NCI-H2081 (cell line): ENCODE measurements around the gene IGSF9B.

Source experiments
- DNase-seq, 2 experiments: peaks; one replicate each; lab custom pipeline; 2025; lab: John Stamatoyannopoulos, UW

IGSF9B gene

GRCh38 chr11:133938166-133938565, 18.6 kb downstream of the IGSF9B start:
- DNase-seq = no peak

DNA sequence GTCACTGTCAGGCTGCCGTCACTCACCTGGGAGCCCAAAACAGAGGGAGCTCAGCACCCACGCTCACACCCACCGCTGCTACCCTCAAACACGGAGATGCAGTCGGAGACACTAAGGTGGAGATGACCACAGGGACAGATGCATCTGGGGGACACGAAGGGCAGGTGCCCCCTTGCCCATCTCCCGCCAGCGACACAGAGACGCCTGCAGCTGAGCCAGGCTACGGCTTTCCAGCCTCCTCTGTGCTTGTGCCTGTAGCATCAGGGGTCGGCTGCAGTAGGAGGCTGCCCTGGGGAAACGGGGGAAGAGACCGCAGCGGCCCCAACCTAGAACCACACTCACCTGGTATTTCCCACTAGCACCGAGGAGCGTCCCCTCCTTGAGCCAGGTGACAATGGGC, 19.3 kb downstream of the IGSF9B start:
- DNase-seq = no peak

DNA sequence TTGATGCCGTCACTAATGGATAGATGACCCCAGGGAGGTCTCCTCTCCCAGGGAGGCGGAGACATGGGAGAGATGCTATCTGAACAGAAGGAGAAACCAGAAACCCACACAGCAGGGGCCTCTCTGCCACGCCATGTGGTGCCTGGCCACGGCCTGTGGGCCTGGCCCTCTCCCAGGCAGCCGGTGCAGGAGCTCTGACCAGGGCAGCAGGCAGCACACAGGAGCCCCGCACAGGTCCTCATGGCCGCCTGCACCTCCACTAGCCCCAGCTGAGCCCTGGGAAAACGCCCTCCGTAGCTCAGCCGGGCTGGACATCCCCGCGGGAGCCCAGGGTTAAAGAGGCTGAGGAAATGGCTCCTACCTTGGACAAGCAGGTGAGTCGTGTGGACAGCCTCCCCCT, 19.8 kb downstream of the IGSF9B start:
- DNase-seq = no peak

DNA sequence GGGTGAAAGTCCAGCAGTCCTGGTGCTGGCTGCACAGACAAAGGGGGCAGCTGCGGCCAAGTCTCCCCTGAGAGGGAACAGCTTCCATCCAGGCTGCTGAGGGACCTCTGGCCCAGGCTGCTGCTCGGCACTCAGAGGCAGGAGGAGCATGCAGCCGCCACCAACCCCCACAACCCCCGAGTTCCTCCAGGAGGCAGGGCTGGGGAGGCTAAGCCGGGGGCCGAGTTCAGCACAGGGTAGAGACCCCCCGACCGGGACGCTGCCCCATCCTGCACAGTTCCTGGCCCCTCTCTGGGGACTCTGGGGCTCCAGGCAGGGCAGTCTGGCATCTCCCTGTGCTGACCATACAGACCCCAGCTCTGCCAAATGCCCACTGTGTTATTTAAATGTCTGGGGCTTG, 20.2 kb downstream of the IGSF9B start:
- DNase-seq = no peak

DNA sequence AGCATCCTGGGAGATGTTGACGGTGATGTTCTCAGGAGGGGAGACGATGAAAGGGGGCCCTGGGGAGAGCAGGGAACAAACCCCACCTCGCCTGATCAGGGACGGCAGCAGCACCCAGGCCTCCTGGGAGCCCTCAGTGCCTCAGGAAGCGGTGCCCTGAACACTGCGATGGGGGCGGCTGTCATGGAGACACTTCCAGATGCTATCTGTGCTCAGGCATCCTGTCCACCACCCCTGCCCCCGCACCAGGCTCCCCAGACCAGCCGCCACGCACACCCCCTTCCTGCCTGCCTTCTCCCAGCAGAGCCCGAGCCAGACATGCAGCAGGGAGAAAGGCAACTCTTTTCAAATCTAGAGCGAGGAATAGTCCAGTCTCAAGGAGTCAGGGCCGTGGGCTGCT, 20.6 kb downstream of the IGSF9B start:
- no peak for DNase-seq

GRCh38 chr11:133935551-133935910, 21.2 kb downstream of the IGSF9B start:
- DNase-seq = no peak

DNA sequence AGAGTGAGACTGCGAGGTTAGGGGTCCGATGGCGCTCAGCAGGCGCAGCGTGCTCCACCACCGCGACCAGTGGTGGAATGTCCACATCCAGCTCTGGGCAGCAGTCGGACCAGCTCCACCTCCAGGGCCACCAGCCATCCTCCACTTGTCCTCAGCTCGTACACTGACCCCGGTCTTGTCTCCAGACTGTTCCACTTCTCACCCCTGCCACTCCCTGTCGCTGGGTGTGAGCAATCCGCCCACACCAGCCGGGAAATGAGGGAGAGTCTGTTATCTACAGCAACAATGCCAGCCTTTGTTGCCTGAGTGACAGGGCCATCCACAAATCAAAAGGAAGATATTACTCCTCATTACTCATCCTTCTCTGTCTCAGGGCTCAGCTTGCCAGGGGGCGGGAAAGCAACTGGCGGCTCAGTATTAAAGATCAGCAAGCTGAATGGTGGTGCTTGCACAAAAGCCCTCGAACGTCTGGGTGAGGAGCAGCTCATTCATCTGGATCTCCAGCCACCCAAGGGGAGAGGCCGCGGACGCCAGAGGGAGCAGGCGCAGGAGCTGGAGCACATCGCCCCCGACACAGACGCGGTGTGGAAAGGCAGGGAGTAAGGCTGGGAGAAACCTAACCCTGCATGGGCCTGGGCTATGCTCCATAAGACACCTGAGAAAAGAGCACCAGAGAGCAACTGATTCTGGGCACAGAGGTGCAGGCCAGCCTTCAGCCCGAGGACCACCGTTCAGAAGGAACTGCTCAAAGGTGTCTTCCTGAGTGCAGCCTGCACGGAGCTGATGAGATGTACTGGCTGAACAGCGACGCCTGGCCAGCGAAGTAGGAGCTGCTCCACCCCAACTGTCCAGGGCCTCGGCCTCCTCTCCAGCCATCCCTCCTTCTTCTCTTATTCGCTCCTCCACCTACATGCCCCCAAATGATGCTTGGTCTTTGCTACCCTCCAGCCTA, 21.9 kb downstream of the IGSF9B start:
- DNase-seq = no peak

- no peak for DNase-seq
Measured at GRCh38 chr11:133934096-133934495, 22.7 kb downstream of the IGSF9B start.

DNA sequence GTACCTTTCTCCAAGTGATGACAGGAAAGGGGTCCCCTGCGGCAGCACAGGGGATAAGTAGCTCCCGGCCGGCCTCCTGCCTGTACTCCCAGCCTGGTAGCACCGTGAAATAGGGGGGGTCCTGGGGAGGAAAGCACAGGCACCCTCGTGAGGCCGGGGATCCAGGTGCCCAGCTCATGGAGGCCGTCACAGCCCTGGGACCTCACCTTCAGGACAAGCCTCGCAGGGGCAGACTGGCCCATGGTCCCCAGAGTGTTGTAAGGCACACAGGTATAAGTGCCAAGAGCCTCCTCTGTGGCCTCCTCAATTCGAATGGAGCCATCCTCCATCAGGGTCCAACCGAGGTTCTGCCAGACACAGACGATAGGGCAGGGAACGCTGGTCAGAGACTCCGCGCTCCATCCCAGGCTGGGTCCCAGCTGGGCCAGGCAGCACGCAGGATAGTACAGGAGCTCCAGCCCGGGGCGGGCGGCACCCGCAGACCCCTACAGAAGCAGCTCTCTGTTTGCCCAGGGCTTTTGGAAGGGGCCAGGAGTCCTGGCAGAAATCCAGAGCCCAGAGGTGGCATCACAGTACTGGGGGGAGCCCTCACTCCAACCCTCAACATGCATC, 25.2 kb downstream of the IGSF9B start:
- DNase-seq = no peak

- DNase-seq = no peak
Measured at GRCh38 chr11:133930767-133931448, 25.9 kb downstream of the IGSF9B start.

- DNase-seq = no peak
Measured at GRCh38 chr11:133930053-133930766, 26.6 kb downstream of the IGSF9B start.

- no peak for DNase-seq
Measured at GRCh38 chr11:133929401-133930052, 27.2 kb downstream of the IGSF9B start.

DNA sequence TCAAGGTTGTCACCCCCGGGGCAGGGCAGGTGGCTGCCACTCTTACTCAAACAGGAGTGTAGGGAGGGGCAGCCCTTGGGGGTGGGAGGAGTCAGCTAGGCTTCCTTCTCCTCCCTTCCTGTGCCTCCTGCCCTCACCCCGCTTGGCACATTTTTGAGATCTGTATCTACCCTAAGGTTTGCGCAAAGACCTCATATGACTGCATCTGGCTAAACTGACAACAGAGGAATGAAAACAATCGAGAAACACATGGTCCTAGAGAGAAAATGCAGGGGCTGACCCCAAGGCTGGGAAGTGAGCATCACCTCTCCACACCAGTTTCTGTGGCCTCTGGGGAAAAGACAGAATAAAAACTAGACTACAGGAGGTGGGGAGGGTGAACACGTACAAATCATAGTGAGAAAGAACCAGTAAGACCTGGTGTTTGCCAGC, 28.1 kb downstream of the IGSF9B start:
- peak; percentile 65 to 75 for DNase-seq

GRCh38 chr11:133927690-133928627, 28.8 kb downstream of the IGSF9B start:
- peak; percentile 87 to 89 for DNase-seq

DNA sequence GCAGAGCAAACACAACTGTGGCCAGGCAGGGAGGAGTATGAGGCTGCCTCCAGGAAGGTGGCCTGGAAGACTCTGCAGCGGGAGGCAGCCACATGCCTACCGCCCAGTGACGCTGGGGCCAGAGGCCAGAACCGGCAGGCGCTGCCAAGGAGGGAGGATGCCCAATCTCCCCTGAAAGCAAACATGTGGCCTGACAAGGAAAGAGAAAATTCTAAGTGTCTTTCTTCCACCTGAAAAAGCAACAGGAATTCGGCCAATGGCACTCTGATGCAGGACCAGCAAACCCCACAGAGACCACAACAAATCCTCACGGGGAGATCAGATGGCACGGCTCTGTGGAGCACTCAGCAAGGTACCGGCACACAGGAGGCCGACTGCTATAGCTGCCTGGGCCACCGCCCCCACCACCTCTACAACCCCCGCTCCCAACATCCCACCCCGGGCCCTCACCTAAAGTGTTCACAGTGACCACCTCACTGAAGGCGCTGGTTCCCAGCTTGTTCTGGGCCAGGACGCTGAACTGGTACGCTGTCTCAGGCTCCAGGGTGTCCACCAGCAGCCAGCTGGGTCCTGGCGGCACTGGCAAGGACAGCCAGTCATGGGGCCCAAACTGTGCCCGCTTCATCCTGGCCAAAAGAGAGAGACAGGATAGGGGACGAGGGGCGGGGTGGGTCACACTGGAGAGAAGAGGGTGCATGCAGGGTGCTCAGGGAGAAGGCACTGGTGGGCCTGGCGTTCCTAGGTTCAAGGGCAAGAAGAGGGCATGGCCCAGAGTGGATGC, 30.1 kb downstream of the IGSF9B start:
- no peak for DNase-seq

DNA sequence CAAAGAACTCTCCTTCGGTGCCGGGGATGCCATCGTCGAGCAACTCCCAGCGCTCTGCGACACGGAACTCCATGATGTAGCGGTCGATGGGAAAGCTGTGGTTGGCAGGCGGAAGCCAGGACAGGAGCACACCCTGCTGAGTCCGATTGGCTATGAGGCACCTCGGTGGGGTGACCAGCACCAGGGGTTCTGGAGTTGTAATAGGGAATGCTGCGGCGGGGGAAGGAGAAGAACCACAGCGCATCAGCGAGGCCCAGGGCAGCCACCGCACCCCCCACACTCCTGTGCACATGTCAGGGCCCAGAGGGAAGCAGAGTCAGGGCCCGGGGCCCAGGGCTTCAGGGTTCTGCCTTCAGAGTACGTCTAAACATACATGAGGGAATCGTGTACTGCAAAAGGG, 31.0 kb downstream of the IGSF9B start:
- DNase-seq = no peak

- DNase-seq = no peak
Measured at GRCh38 chr11:133924661-133925060, 32.1 kb downstream of the IGSF9B start.

GRCh38 chr11:133922078-133922870, 34.5 kb downstream of the IGSF9B start:
- no peak for DNase-seq

DNA sequence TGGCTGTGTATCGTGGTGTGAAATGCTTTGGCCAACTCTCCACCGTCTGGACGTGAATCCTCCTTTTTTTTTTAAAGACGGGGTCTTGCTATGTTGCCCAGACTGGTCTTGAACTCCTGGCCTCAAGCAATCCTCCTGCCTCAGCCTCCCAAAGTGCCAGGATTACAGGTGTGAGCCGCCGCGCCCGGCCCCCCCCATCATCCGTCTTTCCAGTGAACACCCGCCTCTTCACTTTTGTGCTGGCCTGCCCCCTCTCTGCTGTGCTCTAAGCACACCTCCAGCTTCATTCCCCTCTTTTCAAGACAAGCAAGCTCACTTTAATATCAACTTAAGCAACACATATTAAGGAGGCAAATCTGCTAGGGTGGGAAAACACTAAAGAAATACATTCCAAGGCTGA, 35.3 kb downstream of the IGSF9B start:
- no peak for DNase-seq
